ENCODE data around the gene DNAAF6.
A peak's percentile ranks its signal among the peaks of the same experiment; 100 is the strongest.
"Not testable (repeated sequence)": the region's sequence is repeated elsewhere in the genome, so short reads cannot be mapped to it uniquely, and the experiment has no call there.

The DNAAF6 gene

GRCh38 chrX:107205770-107206696 lies at the start of gene DNAAF6, which contains the start of gene NUP62CL:
TSS of gene DNAAF6 (plus strand) at chrX:107206611. CDS start at chrX:107212876, 6,265 bp downstream.
TSS of gene NUP62CL (minus strand) at chrX:107206433. CDS start at chrX:107175146, 31,287 bp downstream.
- peak; percentile 57 for DNase-seq

- DNase-seq: not testable (repeated sequence)
Measured at GRCh38 chrX:107157618-107158017, 48.8 kb upstream of the DNAAF6 start.

GRCh38 chrX:107167163-107167921 lies 39.1 kb upstream of the DNAAF6 start:
- no peak for DNase-seq

- no peak for DNase-seq
Measured at GRCh38 chrX:107168257-107168656, 38.2 kb upstream of the DNAAF6 start.

GRCh38 chrX:107168712-107169111 lies 37.7 kb upstream of the DNAAF6 start:
- DNase-seq: no peak

- DNase-seq: no peak
Measured at GRCh38 chrX:107171369-107172102, 34.9 kb upstream of the DNAAF6 start.

- DNase-seq: no peak
Measured at GRCh38 chrX:107197319-107197718, 9.1 kb upstream of the DNAAF6 start.

- DNase-seq: not testable (repeated sequence)
Measured at GRCh38 chrX:107198074-107198473, 8.3 kb upstream of the DNAAF6 start.

GRCh38 chrX:107199491-107199890 lies 6.9 kb upstream of the DNAAF6 start:
- DNase-seq: no peak

GRCh38 chrX:107204068-107204605 lies 2.3 kb upstream of the DNAAF6 start:
- no peak for DNase-seq

- DNase-seq: no peak
Measured at GRCh38 chrX:107206697-107207065, 270 bp downstream of the DNAAF6 start.

- DNase-seq: no peak
Measured at GRCh38 chrX:107207089-107207488, 678 bp downstream of the DNAAF6 start.

- no peak for DNase-seq
Measured at GRCh38 chrX:107207943-107208342, 1.5 kb downstream of the DNAAF6 start.

- DNase-seq: no peak
Measured at GRCh38 chrX:107213477-107213876, 7.1 kb downstream of the DNAAF6 start.

- DNase-seq: no peak
Measured at GRCh38 chrX:107226757-107227156, 20.3 kb downstream of the DNAAF6 start.

GRCh38 chrX:107227780-107228485 lies 21.5 kb downstream of the DNAAF6 start:
- DNase-seq: no peak

GRCh38 chrX:107228486-107228819 lies 22.0 kb downstream of the DNAAF6 start:
- DNase-seq: no peak

GRCh38 chrX:107272431-107272921 lies 66.1 kb downstream of the DNAAF6 start:
- DNase-seq: peak; percentile 26

- no peak for DNase-seq
Measured at GRCh38 chrX:107273795-107274194, 67.4 kb downstream of the DNAAF6 start.

GRCh38 chrX:107288676-107289075 lies 82.3 kb downstream of the DNAAF6 start:
- no peak for DNase-seq

- DNase-seq: no peak
Measured at GRCh38 chrX:107290019-107290418, 83.6 kb downstream of the DNAAF6 start.

GRCh38 chrX:107293056-107293455 lies 86.6 kb downstream of the DNAAF6 start:
- DNase-seq: no peak
